HG03571 (cell line): Measurements from ENCODE around the gene NTN4.
"Not testable (repeated sequence)": the region's sequence is repeated elsewhere in the genome, so short reads cannot be mapped to it uniquely, and the experiment has no call there.

ENCODE experiments used
- ATAC-seq: cut with Tn5 transposase; IDR thresholded peaks from one replicate; pipeline ENCODE4 v1.9.1; 2021; ENCODE audit not compliant: unreplicated experiment

The NTN4 gene

GRCh38 chr12:95629392-95629791 is 161.2 kb downstream of the NTN4 start:
- no peak for ATAC-seq

- no peak for ATAC-seq
These were observed 163.7 kb downstream of the NTN4 start for GRCh38 chr12:95626854-95627253.

- no peak for ATAC-seq
These were observed 165.6 kb downstream of the NTN4 start for GRCh38 chr12:95625012-95625411.

- no peak for ATAC-seq
These were observed 166.0 kb downstream of the NTN4 start for GRCh38 chr12:95624589-95624988.

- no peak for ATAC-seq
These were observed 166.9 kb downstream of the NTN4 start for GRCh38 chr12:95623554-95624170.

GRCh38 chr12:95622879-95623278 is 167.7 kb downstream of the NTN4 start:
- no peak for ATAC-seq

GRCh38 chr12:95621725-95622124 is 168.8 kb downstream of the NTN4 start:
- ATAC-seq = no peak

- no peak for ATAC-seq
These were observed 170.4 kb downstream of the NTN4 start for GRCh38 chr12:95620171-95620570.

- ATAC-seq = not testable (repeated sequence)
These were observed 174.1 kb downstream of the NTN4 start for GRCh38 chr12:95616470-95616869.

GRCh38 chr12:95615749-95616148 is 174.8 kb downstream of the NTN4 start:
- no peak for ATAC-seq

GRCh38 chr12:95614390-95614982 is 176.1 kb downstream of the NTN4 start:
- ATAC-seq = no peak

- ATAC-seq = no peak
These were observed 177.5 kb downstream of the NTN4 start for GRCh38 chr12:95613021-95613420.

- no peak for ATAC-seq
These were observed 178.8 kb downstream of the NTN4 start for GRCh38 chr12:95611676-95612309.

- no peak for ATAC-seq
These were observed 182.1 kb downstream of the NTN4 start for GRCh38 chr12:95608252-95609033.
